SK-N-MC (cell line): Measurements from ENCODE around the gene LDAF1.

ENCODE experiments used
- EZH2 ChIP-seq: fragments of 200-600 bp; sonication (generic); IDR thresholded peaks from one replicate; pipeline ENCODE4 v1.6.1; 2017; ENCODE audit warnings: antibody characterized with exemption
- POLR2AphosphoS5 ChIP-seq: IDR thresholded peaks from 2 replicates; pipeline ENCODE4 v1.6.1; 2012; ENCODE audit warnings: mild to moderate bottlenecking, low read depth, low read length, borderline replicate concordance

DNA sequence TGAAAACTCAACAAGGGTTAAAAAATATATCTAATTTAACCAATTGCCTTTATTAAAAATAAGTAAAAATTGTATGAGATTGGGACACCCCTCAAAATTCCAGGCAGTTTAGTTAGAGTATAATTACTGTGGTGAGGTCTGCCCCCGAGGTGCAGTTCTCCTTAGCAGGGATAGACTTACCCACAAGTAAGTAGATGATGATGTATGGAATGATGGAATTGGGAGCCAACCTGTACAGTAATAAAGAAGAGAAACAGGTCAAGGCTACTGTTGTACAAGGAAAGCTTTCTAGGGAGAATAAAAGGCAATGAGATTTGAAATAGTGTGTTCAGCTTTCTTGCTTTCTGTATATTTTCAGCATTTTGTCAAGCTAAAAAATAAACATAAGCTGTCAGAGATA is 1.8 kb downstream of the LDAF1 start:
- TF ChIP-seq POLR2AphosphoS5, result no peak
- no peak for TF ChIP-seq EZH2
